ENCODE results near the gene SNX24. TPM values are rescaled to one million over a fixed set of nuclear protein-coding genes. Genes with fewer than 3 reads are reported as not detected.

SNX24 gene
- total and polyA plus RNA-seq, 10 of the 15 experiments (the other 5 are each of a cell fraction or from before 2014, with no cell fraction given), result 0.15 to 6.6 (median 4.1) TPM

DNA sequence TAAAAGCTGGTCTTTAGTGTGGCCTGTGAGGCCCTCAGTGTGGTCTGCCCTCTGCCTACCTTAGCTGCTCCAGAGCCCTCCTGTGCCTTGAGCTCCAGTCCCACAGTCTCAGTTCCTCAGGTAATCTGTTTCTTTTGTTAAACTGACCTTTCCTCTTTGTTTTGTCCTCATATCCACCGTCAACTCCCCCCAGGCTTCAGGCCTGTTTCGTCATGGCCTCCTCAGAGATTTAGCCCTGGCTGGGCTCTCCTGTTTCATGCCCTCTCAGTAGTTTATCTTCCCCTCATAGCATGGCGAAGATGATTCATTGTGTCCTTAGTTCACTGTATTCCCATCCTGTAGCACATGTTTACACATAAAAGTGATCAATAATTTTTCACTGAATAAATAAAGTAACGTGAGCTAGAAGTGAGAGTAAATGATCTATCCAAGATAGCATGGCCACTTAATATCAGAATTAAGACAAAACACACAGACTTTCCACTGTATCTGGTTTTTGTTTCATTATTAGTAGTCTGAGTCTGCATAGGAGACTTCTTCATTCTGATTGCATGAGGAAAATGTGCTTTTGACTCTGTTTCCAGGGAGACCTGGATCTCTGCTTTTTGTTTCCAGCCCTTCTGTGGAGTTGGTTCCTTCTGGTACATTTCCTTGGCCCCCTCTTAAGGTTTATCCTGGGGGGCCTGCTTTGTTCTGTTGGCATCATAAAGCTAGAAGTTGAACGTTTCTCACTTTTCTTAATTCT, 70.5 kb downstream of the SNX24 start:
- FAIRE-seq, result peak; percentile 80
- WGBS (ENCODE audit: insufficient coverage, insufficient replicate concordance, low lambda C conversion rate, missing lambda C conversion rate), result 20% methylated on average over 5 of the region's 5 CpGs

DNA sequence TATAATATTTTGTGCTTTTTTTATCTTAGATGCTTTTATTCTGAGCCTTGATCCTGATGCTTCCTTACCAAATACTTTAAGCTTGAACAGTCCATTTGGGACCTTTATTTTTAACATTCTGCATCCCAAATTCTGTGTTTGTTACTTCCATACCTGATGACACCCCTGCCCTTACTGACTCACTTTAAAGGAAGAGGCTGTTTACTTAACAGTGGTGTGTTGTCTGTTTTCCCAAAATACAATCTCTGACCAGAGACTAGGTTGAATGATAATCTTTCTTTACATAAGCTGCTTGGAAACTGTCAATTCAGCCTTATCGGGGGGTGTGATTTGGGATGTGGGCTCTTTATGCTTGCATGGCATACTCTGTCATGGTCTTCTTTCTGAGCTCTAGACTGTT, 71.1 kb downstream of the SNX24 start:
- no peak for FAIRE-seq
- no peak for ATAC-seq
- TF ChIP-seq IKZF2 (IDR thresholded peaks at IDR 0.05) (no peak), CBFB (IDR thresholded peaks at IDR 0.05; ENCODE audit: low read depth) (no peak), BHLHE40 (IDR thresholded peaks at IDR 0.05; ENCODE audit: borderline replicate concordance in 1 of 2, low read depth in 2 of 2, low read length in 1 of 2) (no peak), ELK1 (IDR thresholded peaks at IDR 0.05; ENCODE audit: low read depth, low read length) (no peak), FOXK2 (IDR thresholded peaks at IDR 0.05) (no peak), CUX1 (IDR thresholded peaks at IDR 0.05; ENCODE audit: insufficient replicate concordance, low read depth, low read length) (no peak), SIX5 (IDR thresholded peaks at IDR 0.05; ENCODE audit: low read depth, low read length, severe bottlenecking) (no peak), CREB1 (IDR thresholded peaks at IDR 0.05; ENCODE audit: low read depth) (no peak), SMARCA5 (IDR thresholded peaks at IDR 0.05) (no peak)
- Histone ChIP-seq H3K9me3 (replicated peaks; ENCODE audit: control insufficient read depth, insufficient read depth, low read length) (no peaks in the 10 kb centered on the region), H3K4me3 (no peak overlapping the region), H2AFZ (ENCODE audit: control insufficient read depth, low read depth, low read length) (no peak overlapping the region), H3K4me1 (ENCODE audit: control insufficient read depth, insufficient read depth, low read length) (peaks cover 3% of the 10 kb centered on the region; the same call in 1 of the 2 replicates), H3K4me2 (ENCODE audit: control insufficient read depth, insufficient read depth) (no peak overlapping the region), H4K20me1 (ENCODE audit: control insufficient read depth, insufficient read depth) (no peaks in the 10 kb centered on the region), H3K36me3 (ENCODE audit: control insufficient read depth in 2 of 2, insufficient read depth in 2 of 2, low read length in 1 of 2) (no peaks in the 10 kb centered on the region), H3K27ac (ENCODE audit: control insufficient read depth, insufficient read depth) (no peak overlapping the region), H3K27me3 (replicated peaks in 1 of 2; ENCODE audit: control insufficient read depth in 2 of 2, insufficient read depth in 2 of 2, low read length in 1 of 2) (no peaks in the 10 kb centered on the region), H3K9ac (ENCODE audit: control insufficient read depth, insufficient read depth, low read length) (no peak overlapping the region), H3K79me2 (ENCODE audit: control insufficient read depth, insufficient read depth, low read length) (no peaks in the 10 kb centered on the region)
- ChIA-PET CTCF (no interaction called here), RAD21 (ENCODE audit: unreplicated experiment) (no interaction called here), POLR2A (no interaction called here), SMC1A (ENCODE audit: uncharacterized antibody, unreplicated experiment) (interaction anchor here (0.6 to 1.4 kb wide), 4 partner anchors 8 to 563 kb away, joined by 3 to 4 read pairs (median 3); no protein-coding TSS in a partner anchor)
- in situ Hi-C loops (cut with MboI) (no loop called here), intact Hi-C loops (cut with micrococcal nuclease; ENCODE audit: unreplicated experiment) (no loop called here)
- no TSS peak for BruUV-seq (replicated peaks)
- 100% methylated on average over 1 of the region's 1 CpG for WGBS (ENCODE audit: insufficient coverage, insufficient replicate concordance, low lambda C conversion rate, missing lambda C conversion rate)
- DNase-seq (ENCODE audit: low read depth, low spot score), result no peak

More for the DNA sequence above, 70.5 kb downstream of the SNX24 start:
- BruUV-seq (replicated peaks), result no TSS peak
- H3K79me2 ChIP-seq (ENCODE audit: control insufficient read depth, insufficient read depth, low read length), result no peaks in the 10 kb centered on the region
- no peak overlapping the region for H3K27ac ChIP-seq (ENCODE audit: control insufficient read depth, insufficient read depth)
- RAD21 ChIA-PET (ENCODE audit: unreplicated experiment), result no interaction called here
- H2AFZ ChIP-seq (ENCODE audit: control insufficient read depth, low read depth, low read length), result peak overlapping the region; percentile 49
- no peaks in the 10 kb centered on the region for H3K27me3 ChIP-seq (replicated peaks in 1 of 2; ENCODE audit: control insufficient read depth in 2 of 2, insufficient read depth in 2 of 2, low read length in 1 of 2)
- no peaks in the 10 kb centered on the region for H3K36me3 ChIP-seq (ENCODE audit: control insufficient read depth in 2 of 2, insufficient read depth in 2 of 2, low read length in 1 of 2)
- peak overlapping the region; percentile 51; the same call in 1 of the 2 replicates for H3K4me2 ChIP-seq (ENCODE audit: control insufficient read depth, insufficient read depth)
- in situ Hi-C loops (cut with MboI) (no loop called here), intact Hi-C loops (cut with micrococcal nuclease; ENCODE audit: unreplicated experiment) (no loop called here)
- peak; percentile 89 for ATAC-seq
- POLR2A ChIA-PET, result no interaction called here
- H4K20me1 ChIP-seq (ENCODE audit: control insufficient read depth, insufficient read depth), result no peaks in the 10 kb centered on the region
- H3K9ac ChIP-seq (ENCODE audit: control insufficient read depth, insufficient read depth, low read length), result no peak overlapping the region; the same call in 1 of the 2 replicates
- H3K4me3 ChIP-seq, result no peak overlapping the region
- H3K4me1 ChIP-seq (ENCODE audit: control insufficient read depth, insufficient read depth, low read length), result peaks cover 3% of the 10 kb centered on the region; the same call in 1 of the 2 replicates
- SMC1A ChIA-PET (ENCODE audit: uncharacterized antibody, unreplicated experiment), result interaction anchor here (0.6 to 1.4 kb wide), 4 partner anchors 9 to 562 kb away, joined by 3 to 4 read pairs (median 3); no protein-coding TSS in a partner anchor
- H3K9me3 ChIP-seq (replicated peaks; ENCODE audit: control insufficient read depth, insufficient read depth, low read length), result no peaks in the 10 kb centered on the region
- no peak for TF ChIP-seq MEF2A (IDR thresholded peaks at IDR 0.05; ENCODE audit: insufficient read depth, low read depth, low read length)
- TF ChIP-seq JUNB (IDR thresholded peaks at IDR 0.05), result peak; percentile 46
- CTCF ChIA-PET, result no interaction called here
- DNase-seq (ENCODE audit: low read depth, low spot score), result no peak
